Measurements from ENCODE around the gene DEFB124.
"Not testable (repeated sequence)": the region's sequence is repeated elsewhere in the genome, so short reads cannot be mapped to it uniquely, and the experiment has no call there.

Gene DEFB124

DNA sequence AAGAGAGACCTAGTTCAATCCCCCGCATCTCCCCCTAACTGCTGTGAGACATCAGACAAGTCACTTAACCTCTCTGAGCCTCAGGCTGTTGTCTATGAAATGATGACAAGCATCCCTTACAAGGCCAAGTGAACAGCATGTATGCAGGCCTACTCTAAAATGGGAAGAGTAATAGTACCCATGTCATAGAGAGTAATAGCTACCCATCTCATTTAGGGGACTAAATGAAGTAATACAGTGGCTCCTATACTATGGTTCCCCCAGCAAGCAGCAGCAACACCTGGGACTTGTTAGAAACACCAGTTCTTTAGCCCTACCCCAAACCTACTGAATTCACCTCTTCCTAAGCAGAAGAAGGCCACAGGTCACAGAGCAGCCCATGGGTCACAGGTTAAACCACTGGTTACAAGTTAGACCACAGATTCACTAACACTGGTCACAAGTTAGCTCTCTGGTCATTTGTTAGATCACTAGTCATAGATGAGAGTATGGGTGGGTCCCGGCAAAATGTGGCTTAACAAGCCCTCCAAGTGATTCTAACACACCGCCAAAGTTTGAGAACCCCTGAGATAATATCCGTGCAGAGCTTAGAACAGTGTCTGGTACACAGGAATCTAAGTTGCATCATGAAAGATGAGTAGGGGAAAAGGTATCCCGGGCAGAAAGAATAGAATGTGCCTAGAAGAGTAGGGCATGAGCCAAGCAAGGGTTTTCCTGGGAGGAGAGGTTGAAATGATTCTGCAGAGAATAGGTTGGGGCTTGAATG lies 1.4 kb downstream of the DEFB124 start:
- no peak overlapping the region for H3K4me3 ChIP-seq (ENCODE audit: low read depth, low read length)
- TF ChIP-seq, protein P1, sequence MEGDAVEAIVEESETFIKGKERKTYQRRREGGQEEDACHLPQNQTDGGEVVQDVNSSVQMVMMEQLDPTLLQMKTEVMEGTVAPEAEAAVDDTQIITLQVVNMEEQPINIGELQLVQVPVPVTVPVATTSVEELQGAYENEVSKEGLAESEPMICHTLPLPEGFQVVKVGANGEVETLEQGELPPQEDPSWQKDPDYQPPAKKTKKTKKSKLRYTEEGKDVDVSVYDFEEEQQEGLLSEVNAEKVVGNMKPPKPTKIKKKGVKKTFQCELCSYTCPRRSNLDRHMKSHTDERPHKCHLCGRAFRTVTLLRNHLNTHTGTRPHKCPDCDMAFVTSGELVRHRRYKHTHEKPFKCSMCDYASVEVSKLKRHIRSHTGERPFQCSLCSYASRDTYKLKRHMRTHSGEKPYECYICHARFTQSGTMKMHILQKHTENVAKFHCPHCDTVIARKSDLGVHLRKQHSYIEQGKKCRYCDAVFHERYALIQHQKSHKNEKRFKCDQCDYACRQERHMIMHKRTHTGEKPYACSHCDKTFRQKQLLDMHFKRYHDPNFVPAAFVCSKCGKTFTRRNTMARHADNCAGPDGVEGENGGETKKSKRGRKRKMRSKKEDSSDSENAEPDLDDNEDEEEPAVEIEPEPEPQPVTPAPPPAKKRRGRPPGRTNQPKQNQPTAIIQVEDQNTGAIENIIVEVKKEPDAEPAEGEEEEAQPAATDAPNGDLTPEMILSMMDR (IDR thresholded peaks at IDR 0.05; ENCODE audit: low read depth, low read length, missing control alignments): no peak
- peaks cover 10% of the 10 kb centered on the region for H3K27me3 ChIP-seq (replicated peaks)
- in situ Hi-C loops (cut with HindIII; ENCODE audit: low pct_ligation_motif_present, low sequenced_read_pairs): no loop called here
- no peak overlapping the region for H3K27ac ChIP-seq
- H3K36me3 ChIP-seq (replicated peaks): no peaks in the 10 kb centered on the region
- no peak for DNase-seq

GRCh38 chr20:31472395-31473330 lies 2.3 kb downstream of the DEFB124 start:
- no peak overlapping the region for H3K4me3 ChIP-seq (ENCODE audit: low read depth, low read length)
- no peak for DNase-seq
- no peak overlapping the region for H3K27ac ChIP-seq
- TF ChIP-seq, protein P1 (IDR thresholded peaks at IDR 0.05; ENCODE audit: low read depth, low read length, missing control alignments): no peak
- in situ Hi-C loops (cut with HindIII; ENCODE audit: low pct_ligation_motif_present, low sequenced_read_pairs): no loop called here
- peaks cover 10% of the 10 kb centered on the region for H3K27me3 ChIP-seq (replicated peaks)
- H3K36me3 ChIP-seq (replicated peaks): no peaks in the 10 kb centered on the region

- H3K27ac ChIP-seq; H3K36me3 ChIP-seq (replicated peaks); H3K4me3 ChIP-seq (ENCODE audit: low read depth, low read length); in situ Hi-C loops (cut with HindIII; ENCODE audit: low pct_ligation_motif_present, low sequenced_read_pairs); DNase-seq; H3K27me3 ChIP-seq (replicated peaks): not testable (repeated sequence)
Measured at GRCh38 chr20:31470946-31471345, 4.0 kb downstream of the DEFB124 start.

DNA sequence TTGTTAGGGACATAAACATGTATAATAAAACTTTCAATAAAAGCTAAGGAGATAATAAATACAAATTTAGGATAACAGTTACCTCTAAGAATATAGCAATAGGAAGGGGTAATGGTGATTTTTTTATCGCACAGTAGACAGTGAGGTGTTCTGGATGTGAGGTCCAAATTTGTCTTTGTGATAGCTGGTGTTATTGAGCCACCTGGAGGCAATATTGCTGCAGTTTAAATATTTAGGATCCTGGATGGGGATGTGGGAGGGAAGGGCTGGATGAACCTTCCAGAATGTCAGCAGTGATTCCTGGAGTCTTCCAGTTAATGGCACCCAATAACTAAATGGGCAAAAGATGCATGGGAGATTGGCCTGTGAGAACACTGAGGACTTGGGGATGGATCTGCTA lies 20.6 kb downstream of the DEFB124 start:
- Histone ChIP-seq H3K27ac (no peak overlapping the region), H3K4me3 (ENCODE audit: low read depth, low read length) (no peak overlapping the region), H3K36me3 (replicated peaks) (no peaks in the 10 kb centered on the region), H3K27me3 (replicated peaks) (no peaks in the 10 kb centered on the region)
- DNase-seq: no peak
- TF ChIP-seq, protein P1 (IDR thresholded peaks at IDR 0.05; ENCODE audit: low read depth, low read length, missing control alignments): no peak
- in situ Hi-C loops (cut with HindIII; ENCODE audit: low pct_ligation_motif_present, low sequenced_read_pairs): no loop called here

- TF ChIP-seq, protein P1 (IDR thresholded peaks at IDR 0.05; ENCODE audit: low read depth, low read length, missing control alignments): no peak
- Histone ChIP-seq H3K27me3 (replicated peaks) (no peaks in the 10 kb centered on the region), H3K36me3 (replicated peaks) (no peaks in the 10 kb centered on the region), H3K27ac (no peak overlapping the region), H3K4me3 (ENCODE audit: low read depth, low read length) (no peak overlapping the region)
- no peak for DNase-seq
- in situ Hi-C loops (cut with HindIII; ENCODE audit: low pct_ligation_motif_present, low sequenced_read_pairs): no loop called here
Measured at GRCh38 chr20:31452575-31452974, 22.4 kb downstream of the DEFB124 start.

Data from brain microvascular endothelial cell (primary cell).